GM18861 (cell line): Measurements from ENCODE around the gene CD44.
"Not testable (repeated sequence)": the region's sequence is repeated elsewhere in the genome, so short reads cannot be mapped to it uniquely, and the experiment has no call there.

Experiments
- ATAC-seq: cut with Tn5 transposase; IDR thresholded peaks from one replicate; pipeline ENCODE4 v1.9.1; 2021; ENCODE audit not compliant: unreplicated experiment

CD44 gene

GRCh38 chr11:35207471-35208403, 68.8 kb downstream of the CD44 start:
- ATAC-seq: no peak

- ATAC-seq: no peak
Measured at GRCh38 chr11:35208795-35209194, 69.8 kb downstream of the CD44 start.

- ATAC-seq: no peak
Measured at GRCh38 chr11:35210876-35211546, 72.0 kb downstream of the CD44 start.

GRCh38 chr11:35211952-35212351, 73.0 kb downstream of the CD44 start:
- ATAC-seq: no peak

GRCh38 chr11:35214226-35214770, 75.3 kb downstream of the CD44 start:
- ATAC-seq: no peak

- no peak for ATAC-seq
Measured at GRCh38 chr11:35214792-35215193, 75.8 kb downstream of the CD44 start.

- ATAC-seq: no peak
Measured at GRCh38 chr11:35215945-35216344, 77.0 kb downstream of the CD44 start.

- ATAC-seq: no peak
Measured at GRCh38 chr11:35216962-35217678, 78.1 kb downstream of the CD44 start.

GRCh38 chr11:35218956-35219355, 80.0 kb downstream of the CD44 start:
- ATAC-seq: no peak

GRCh38 chr11:35223371-35223796, 84.4 kb downstream of the CD44 start:
- ATAC-seq: no peak

- no peak for ATAC-seq
Measured at GRCh38 chr11:35223991-35224390, 85.0 kb downstream of the CD44 start.

- no peak for ATAC-seq
Measured at GRCh38 chr11:35225946-35226520, 87.1 kb downstream of the CD44 start.

- not testable (repeated sequence) for ATAC-seq
Measured at GRCh38 chr11:35226756-35227155, 87.8 kb downstream of the CD44 start.

GRCh38 chr11:35227576-35228327, 88.8 kb downstream of the CD44 start:
- no peak for ATAC-seq

- ATAC-seq: no peak
Measured at GRCh38 chr11:35228328-35228725, 89.4 kb downstream of the CD44 start.

- ATAC-seq: no peak
Measured at GRCh38 chr11:35230388-35230787, 91.4 kb downstream of the CD44 start.

- ATAC-seq: no peak
Measured at GRCh38 chr11:35231076-35231860, 92.3 kb downstream of the CD44 start.

- no peak for ATAC-seq
Measured at GRCh38 chr11:35232891-35233330, 93.9 kb downstream of the CD44 start.

- ATAC-seq: no peak
Measured at GRCh38 chr11:35233518-35233917, 94.5 kb downstream of the CD44 start.
